Chondrocyte (in vitro differentiated cells): ENCODE results near the gene SRD5A1. TPM values are rescaled to one million over a fixed set of nuclear protein-coding genes. Genes with fewer than 3 reads are reported as not detected.
"Not testable (repeated sequence)": the region's sequence is repeated elsewhere in the genome, so short reads cannot be mapped to it uniquely, and the experiment has no call there.

ENCODE experiments used
- DNase-seq: peaks from one replicate; pipeline ENCODE4 v3.0.0; 2021; ENCODE audit warnings: mixed read lengths, low spot score
- H3K27ac Mint-ChIP-seq: one replicate; pipeline ENCODE4 v1.8.0; 2021; ENCODE audit warnings: mild to moderate bottlenecking, moderate library complexity, mixed read lengths; ENCODE audit not compliant: unreplicated experiment
- H3K27me3 Mint-ChIP-seq: 2 replicates; pipeline ENCODE4 v1.8.0; 2021; ENCODE audit warnings: low read depth, mixed read lengths
- H3K36me3 Mint-ChIP-seq: 2 replicates; pipeline ENCODE4 v1.8.0; 2021; ENCODE audit warnings: low read depth, mixed read lengths
- H3K4me1 Mint-ChIP-seq: 2 replicates; pipeline ENCODE4 v1.8.0; 2021; ENCODE audit warnings: low read depth, mild to moderate bottlenecking, mixed read lengths
- H3K4me3 Mint-ChIP-seq: one replicate; pipeline ENCODE4 v1.8.0; 2021; ENCODE audit warnings: mild to moderate bottlenecking, moderate library complexity, mixed read lengths; ENCODE audit not compliant: unreplicated experiment
- H3K9me3 Mint-ChIP-seq: 2 replicates; pipeline ENCODE4 v1.8.0; 2021; ENCODE audit warnings: low read depth, mixed read lengths
- CTCF ChIP-seq: fragments of 200-600 bp; sonication (generic); IDR thresholded peaks from 2 replicates; pipeline ENCODE4 v1.5.0; 2021; ENCODE audit warnings: antibody characterized with exemption, mild to moderate bottlenecking, moderate library complexity
- total RNA-seq: library from RNA; stranded (reverse); gene quantifications from 3 replicates; pipeline ENCODE4 v1.2.1, GENCODE V29; 2021

SRD5A1 gene
- total RNA-seq, 1 donor from 2014 or later, result 32.3 TPM

GRCh38 chr5:6638236-6638635, 5.0 kb downstream of the SRD5A1 start:
- no peaks in the 10 kb centered on the region for H3K27me3 Mint-ChIP-seq
- H3K4me1 Mint-ChIP-seq, result peaks cover 6% of the 10 kb centered on the region
- no peak for DNase-seq
- H3K9me3 Mint-ChIP-seq, result no peaks in the 10 kb centered on the region
- no peak for TF ChIP-seq CTCF
- no peaks in the 10 kb centered on the region for H3K36me3 Mint-ChIP-seq
- no peak overlapping the region for H3K4me3 Mint-ChIP-seq
- H3K27ac Mint-ChIP-seq, result no peak overlapping the region

DNA sequence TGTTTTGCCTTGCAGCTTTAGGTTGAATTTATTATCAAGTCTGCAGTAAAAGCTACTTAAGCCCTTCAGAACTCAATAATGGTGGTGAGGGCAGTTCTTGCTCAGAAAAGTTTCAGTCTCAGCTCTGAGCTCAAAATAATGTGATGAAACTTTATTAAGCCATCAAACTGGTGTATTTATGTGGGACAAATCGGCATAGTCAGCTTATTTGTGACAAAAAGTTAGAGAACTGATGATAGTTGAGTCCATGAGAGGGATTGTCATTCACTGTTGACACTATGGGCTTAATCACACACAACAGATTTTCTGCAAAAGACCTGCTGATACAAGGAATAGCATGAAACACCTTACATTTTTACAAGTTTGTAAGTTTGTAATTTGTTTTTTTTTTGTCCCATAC, 9.4 kb downstream of the SRD5A1 start:
- DNase-seq, result no peak

GRCh38 chr5:6644794-6645241, 11.6 kb downstream of the SRD5A1 start:
- no peaks in the 10 kb centered on the region for H3K4me1 Mint-ChIP-seq
- H3K9me3 Mint-ChIP-seq, result peaks cover 10% of the 10 kb centered on the region
- no peak for DNase-seq
- no peak overlapping the region for H3K27ac Mint-ChIP-seq
- H3K27me3 Mint-ChIP-seq, result no peaks in the 10 kb centered on the region
- H3K36me3 Mint-ChIP-seq, result peaks cover 12% of the 10 kb centered on the region
- TF ChIP-seq CTCF, result no peak
- H3K4me3 Mint-ChIP-seq, result no peak overlapping the region

More for the DNA sequence above, 9.4 kb downstream of the SRD5A1 start:
- Mint-ChIP-seq H3K36me3 (peaks cover 7% of the 10 kb centered on the region), H3K27ac (no peak overlapping the region), H3K9me3 (peaks cover 3% of the 10 kb centered on the region), H3K27me3 (no peaks in the 10 kb centered on the region), H3K4me1 (no peaks in the 10 kb centered on the region), H3K4me3 (no peak overlapping the region)
- no peak for TF ChIP-seq CTCF

DNA sequence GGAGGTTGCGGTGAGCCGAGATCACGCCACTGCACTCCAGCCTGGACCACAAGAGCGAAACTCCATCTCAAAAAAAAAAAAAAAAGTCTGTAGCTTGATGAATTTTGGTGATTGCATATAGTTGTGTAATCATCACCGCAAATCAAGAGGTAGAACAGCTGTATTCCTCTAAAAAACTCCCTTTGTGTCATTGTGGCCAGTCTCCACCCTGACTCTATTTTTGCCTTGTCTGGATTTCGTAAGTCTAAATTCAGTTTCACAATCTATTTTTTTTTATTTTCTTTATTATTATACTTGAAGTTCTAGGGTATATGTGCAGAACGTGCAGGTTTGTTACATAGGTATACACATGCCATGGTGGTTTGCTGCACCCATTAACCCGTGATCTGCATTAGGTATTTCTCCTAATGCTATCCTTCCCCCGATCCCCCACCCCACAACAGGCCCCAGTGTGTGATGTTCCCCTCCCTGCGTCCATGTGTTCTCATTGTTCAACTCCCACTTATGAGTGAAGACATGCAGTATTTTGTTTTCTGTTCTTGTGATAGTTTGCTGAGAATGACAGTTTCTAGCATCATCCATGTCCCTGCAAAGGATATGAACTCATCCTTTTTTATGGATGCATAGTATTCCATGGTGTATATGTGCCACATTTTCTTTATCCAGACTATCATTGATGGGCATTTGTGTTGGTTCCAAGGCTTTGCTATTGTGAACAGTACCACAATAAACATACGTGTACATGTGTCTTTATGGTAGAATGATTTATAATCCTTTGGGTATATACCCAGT, 12.5 kb downstream of the SRD5A1 start:
- H3K36me3 Mint-ChIP-seq, result peaks cover 13% of the 10 kb centered on the region
- H3K4me3 Mint-ChIP-seq, DNase-seq, H3K4me1 Mint-ChIP-seq, H3K27ac Mint-ChIP-seq, H3K27me3 Mint-ChIP-seq: not testable (repeated sequence)
- peaks cover 14% of the 10 kb centered on the region for H3K9me3 Mint-ChIP-seq

- DNase-seq, result no peak
- H3K4me1 Mint-ChIP-seq, result no peaks in the 10 kb centered on the region
- H3K9me3 Mint-ChIP-seq, result peaks cover 14% of the 10 kb centered on the region
- TF ChIP-seq CTCF, result no peak
- no peak overlapping the region for H3K27ac Mint-ChIP-seq
- peaks cover 19% of the 10 kb centered on the region for H3K36me3 Mint-ChIP-seq
- H3K4me3 Mint-ChIP-seq, result no peak overlapping the region
- no peaks in the 10 kb centered on the region for H3K27me3 Mint-ChIP-seq
Observed at GRCh38 chr5:6649186-6649585, 15.9 kb downstream of the SRD5A1 start.

DNA sequence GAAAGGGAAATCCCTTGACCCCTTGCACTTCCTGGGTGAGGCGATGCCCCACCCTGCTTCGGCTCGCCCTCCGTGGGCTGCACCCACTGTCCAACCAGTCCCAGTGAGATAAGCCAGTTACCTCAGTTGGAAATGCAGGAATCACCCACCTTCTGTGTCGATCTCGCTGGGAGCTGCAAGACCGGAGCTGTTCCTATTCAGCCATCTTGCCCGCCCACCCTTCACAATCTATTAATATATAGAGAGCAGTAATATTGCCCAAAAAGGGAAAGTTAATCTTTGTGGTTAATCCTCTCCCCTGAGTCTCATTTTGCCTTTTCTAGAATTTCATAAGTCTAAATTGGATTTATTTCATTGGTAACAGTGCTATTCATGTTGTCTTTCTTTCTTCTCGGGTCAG, 16.4 kb downstream of the SRD5A1 start:
- H3K27ac Mint-ChIP-seq, result no peak overlapping the region
- H3K9me3 Mint-ChIP-seq, result peaks cover 14% of the 10 kb centered on the region
- no peaks in the 10 kb centered on the region for H3K4me1 Mint-ChIP-seq

More for the DNA sequence above, 16.4 kb downstream of the SRD5A1 start:
- no peak for TF ChIP-seq CTCF
- Mint-ChIP-seq H3K36me3 (peaks cover 19% of the 10 kb centered on the region), H3K4me3 (no peak overlapping the region), H3K27me3 (no peaks in the 10 kb centered on the region)
- no peak for DNase-seq
